CD4-positive, CD25-positive, alpha-beta regulatory T cell (primary cell): ENCODE measurements around the gene AHI1. TPM values are rescaled to one million over a fixed set of nuclear protein-coding genes. Genes with fewer than 3 reads are reported as not detected.
A peak's percentile ranks its signal among the peaks of the same experiment; 100 is the strongest.

Experiments used
- ATAC-seq, 2 donors: fragments of 150-1000 bp; cut with Tn5 transposase; one replicate each; pipeline ENCODE4 v1.10.0; 2021; ENCODE audit warnings: low read depth in 2 of 2, moderate number of reproducible peaks in 2 of 2, moderate library complexity in 1 of 2
- DNase-seq, 3 donors: peaks; one replicate each; pipeline versions ENCODE4 v3.0.0 to v3.0.0-alpha.2; 2012 to 2022; ENCODE audit warnings: mixed read lengths in 1 of 3
- H3K27ac ChIP-seq: one replicate; pipeline ENCODE4 v1.7.0; 2013; ENCODE audit warnings: mild to moderate bottlenecking, low read length; ENCODE audit not compliant: insufficient read depth, poor library complexity, severe bottlenecking
- H3K27me3 ChIP-seq: one replicate; pipeline ENCODE4 v1.7.0; 2013; ENCODE audit warnings: low read length; ENCODE audit not compliant: control insufficient read depth, insufficient read depth
- H3K36me3 ChIP-seq: one replicate; pipeline ENCODE4 v1.7.0; 2013; ENCODE audit warnings: mild to moderate bottlenecking, low read length, moderate library complexity; ENCODE audit not compliant: control insufficient read depth, insufficient read depth
- H3K4me1 ChIP-seq: 2 replicates; pipeline ENCODE4 v1.7.0; 2013; ENCODE audit warnings: mild to moderate bottlenecking, low read length; ENCODE audit not compliant: insufficient read depth, control insufficient read depth, poor library complexity, severe bottlenecking
- H3K4me3 ChIP-seq: one replicate; pipeline ENCODE4 v1.7.0; 2013; ENCODE audit warnings: low read depth, mild to moderate bottlenecking, low read length, moderate library complexity
- H3K9me3 ChIP-seq, 2 experiments: 1 replicate in 1 of 2; 2 replicates in 1 of 2; pipeline ENCODE4 v1.7.0; 2013; ENCODE audit warnings: low read length in 2 of 2, mild to moderate bottlenecking in 1 of 2, moderate library complexity in 1 of 2; ENCODE audit not compliant: control insufficient read depth in 2 of 2
- H3K27ac Mint-ChIP-seq, 3 donors: one replicate each; pipeline ENCODE4 v1.8.0; 2020 to 2022; ENCODE audit warnings: mild to moderate bottlenecking in 3 of 3, mixed read lengths in 3 of 3, moderate library complexity in 2 of 3
- H3K27me3 Mint-ChIP-seq: one replicate; pipeline ENCODE4 v1.8.0; 2022; ENCODE audit warnings: mild to moderate bottlenecking, mixed read lengths
- H3K36me3 Mint-ChIP-seq: one replicate; pipeline ENCODE4 v1.8.0; 2020; ENCODE audit warnings: mixed read lengths
- H3K4me1 Mint-ChIP-seq, 4 donors: one replicate each; pipeline ENCODE4 v1.8.0; 2020 to 2022; ENCODE audit warnings: mixed read lengths in 4 of 4, mild to moderate bottlenecking in 1 of 4
- H3K4me3 Mint-ChIP-seq, 4 donors: one replicate each; pipeline ENCODE4 v1.8.0; 2020 to 2022; ENCODE audit warnings: mild to moderate bottlenecking in 4 of 4, mixed read lengths in 4 of 4, moderate library complexity in 3 of 4
- H3K9me3 Mint-ChIP-seq, 7 donors: one replicate each; pipeline ENCODE4 v1.8.0; 2020 to 2022; ENCODE audit warnings: mixed read lengths in 7 of 7, mild to moderate bottlenecking in 3 of 7, moderate library complexity in 2 of 7
- polyA plus RNA-seq, 4 donors: library from polyadenylated mRNA; unstranded; fragments of 300-500 nt; fragmentation: Illumina TruSeq; gene quantifications; one replicate each; pipeline ENCODE4 v1.2.3, GENCODE V29; 2021
- total RNA-seq: library from RNA; stranded (reverse); gene quantifications from one replicate; pipeline ENCODE4 v1.2.3, GENCODE V29; 2022

The AHI1 gene
- total and polyA plus RNA-seq, 5 donors from 2014 or later, result 1.3 to 12.9 (median 2.2) TPM

- H3K27ac ChIP-seq, result no peak overlapping the region
- Mint-ChIP-seq H3K36me3 (no peaks in the 10 kb centered on the region), H3K4me3 (no peak overlapping the region), H3K4me1 (peaks cover 0 to 4% (median 2%) of the 10 kb centered on the region in 4 donors), H3K9me3 (no peaks in the 10 kb centered on the region), H3K27ac (no peak overlapping the region), H3K27me3 (no peaks in the 10 kb centered on the region)
- no peaks in the 10 kb centered on the region for H3K27me3 ChIP-seq
- no peaks in the 10 kb centered on the region for H3K36me3 ChIP-seq
- no peak for ATAC-seq
- H3K4me3 ChIP-seq, result no peak overlapping the region
- no peaks in the 10 kb centered on the region for H3K4me1 ChIP-seq
- H3K9me3 ChIP-seq, result no peaks in the 10 kb centered on the region
- no peak for DNase-seq
These were observed 7.2 kb upstream of the AHI1 start for GRCh38 chr6:135504734-135505133.

- no peaks in the 10 kb centered on the region for H3K27me3 Mint-ChIP-seq
- Histone ChIP-seq H3K27ac (no peak overlapping the region), H3K4me3 (no peak overlapping the region)
These were observed 6.3 kb upstream of the AHI1 start for GRCh38 chr6:135503703-135504475.

GRCh38 chr6:135499441-135500340, 2.2 kb upstream of the AHI1 start:
- Histone ChIP-seq H3K27me3 (no peaks in the 10 kb centered on the region), H3K27ac (no peak overlapping the region), H3K9me3 (no peaks in the 10 kb centered on the region), H3K4me1 (peaks cover 6% of the 10 kb centered on the region), H3K36me3 (no peaks in the 10 kb centered on the region), H3K4me3 (no peak overlapping the region)
- Mint-ChIP-seq H3K4me3 (no peak overlapping the region), H3K36me3 (no peaks in the 10 kb centered on the region), H3K27me3 (no peaks in the 10 kb centered on the region), H3K27ac (no peak overlapping the region), H3K9me3 (no peaks in the 10 kb centered on the region), H3K4me1 (peaks cover 5 to 15% (median 10%) of the 10 kb centered on the region in 4 donors)
- ATAC-seq (no peak), DNase-seq (no peak)

More at GRCh38 chr6:135503703-135504475, 6.3 kb upstream of the AHI1 start:
- Mint-ChIP-seq H3K4me3 (no peak overlapping the region), H3K9me3 (no peaks in the 10 kb centered on the region), H3K27ac (no peak overlapping the region), H3K36me3 (no peaks in the 10 kb centered on the region), H3K4me1 (peaks cover 0 to 4% (median 2%) of the 10 kb centered on the region in 4 donors)
- no peak for DNase-seq
- no peaks in the 10 kb centered on the region for H3K36me3 ChIP-seq
- H3K27me3 ChIP-seq, result no peaks in the 10 kb centered on the region
- H3K4me1 ChIP-seq, result no peaks in the 10 kb centered on the region
- no peak for ATAC-seq
- H3K9me3 ChIP-seq, result no peaks in the 10 kb centered on the region

GRCh38 chr6:135498185-135498841, 773 bp upstream of the AHI1 start:
- DNase-seq (peak; percentile 63 to 82 (median 66)), ATAC-seq (peak; percentile 62 to 63)
- H3K27ac ChIP-seq, result peak overlapping the region; percentile 85
- peak overlapping the region; percentile 94 for H3K4me3 ChIP-seq
- Mint-ChIP-seq H3K4me3 (no peak overlapping the region), H3K36me3 (no peaks in the 10 kb centered on the region), H3K4me1 (peaks cover 5 to 15% (median 10%) of the 10 kb centered on the region in 4 donors), H3K9me3 (no peaks in the 10 kb centered on the region), H3K27me3 (no peaks in the 10 kb centered on the region), H3K27ac (no peak overlapping the region)
- H3K9me3 ChIP-seq, result no peaks in the 10 kb centered on the region
- no peaks in the 10 kb centered on the region for H3K36me3 ChIP-seq
- H3K4me1 ChIP-seq, result peaks cover 6% of the 10 kb centered on the region
- H3K27me3 ChIP-seq, result no peaks in the 10 kb centered on the region

- H3K4me1 ChIP-seq, result peaks cover 6% of the 10 kb centered on the region
- H3K36me3 ChIP-seq, result no peaks in the 10 kb centered on the region
- no peaks in the 10 kb centered on the region for H3K27me3 ChIP-seq
- peak overlapping the region; percentile 87 for H3K4me3 ChIP-seq
- H3K9me3 Mint-ChIP-seq, result no peaks in the 10 kb centered on the region
- peak overlapping the region in 1 of 3 donors; percentile 92 for H3K27ac Mint-ChIP-seq
- H3K4me3 Mint-ChIP-seq, result no peak overlapping the region
- H3K9me3 ChIP-seq, result no peaks in the 10 kb centered on the region
- H3K27ac ChIP-seq, result peak overlapping the region; percentile 85
- DNase-seq (no peak), ATAC-seq (no peak)
- H3K36me3 Mint-ChIP-seq, result no peaks in the 10 kb centered on the region
- H3K27me3 Mint-ChIP-seq, result no peaks in the 10 kb centered on the region
- H3K4me1 Mint-ChIP-seq, result peaks cover 5 to 15% (median 11%) of the 10 kb centered on the region in 4 donors
These were observed 634 bp downstream of the AHI1 start for GRCh38 chr6:135496800-135497411.

GRCh38 chr6:135493218-135493961, 4.2 kb downstream of the AHI1 start:
- Histone ChIP-seq H3K4me3 (no peak overlapping the region), H3K4me1 (peaks cover 6% of the 10 kb centered on the region), H3K9me3 (no peaks in the 10 kb centered on the region), H3K36me3 (no peaks in the 10 kb centered on the region), H3K27ac (no peak overlapping the region), H3K27me3 (no peaks in the 10 kb centered on the region)
- peaks cover 12% of the 10 kb centered on the region for H3K36me3 Mint-ChIP-seq
- H3K27ac Mint-ChIP-seq, result no peak overlapping the region
- no peak for ATAC-seq
- no peaks in the 10 kb centered on the region for H3K9me3 Mint-ChIP-seq
- no peak overlapping the region for H3K4me3 Mint-ChIP-seq
- H3K27me3 Mint-ChIP-seq, result no peaks in the 10 kb centered on the region
- H3K4me1 Mint-ChIP-seq, result peaks cover 5 to 15% (median 11%) of the 10 kb centered on the region in 4 donors
- DNase-seq, result no peak

GRCh38 chr6:135490381-135490780, 7.2 kb downstream of the AHI1 start:
- Histone ChIP-seq H3K9me3 (no peaks in the 10 kb centered on the region), H3K4me1 (no peaks in the 10 kb centered on the region), H3K27ac (no peak overlapping the region), H3K27me3 (no peaks in the 10 kb centered on the region), H3K36me3 (no peaks in the 10 kb centered on the region), H3K4me3 (no peak overlapping the region)
- H3K36me3 Mint-ChIP-seq, result peaks cover 19% of the 10 kb centered on the region
- no peak overlapping the region for H3K27ac Mint-ChIP-seq
- ATAC-seq, result no peak
- H3K4me3 Mint-ChIP-seq, result no peak overlapping the region
- H3K27me3 Mint-ChIP-seq, result no peaks in the 10 kb centered on the region
- peaks cover 0 to 5% (median under 1%) of the 10 kb centered on the region in 4 donors for H3K4me1 Mint-ChIP-seq
- peaks cover 0 to 1% (median 0%) of the 10 kb centered on the region in 7 donors for H3K9me3 Mint-ChIP-seq
- DNase-seq, result no peak
